Endodermal cell (in vitro differentiated cells): ENCODE data around the gene LY86. TPM values are rescaled to one million over a fixed set of nuclear protein-coding genes. Genes with fewer than 3 reads are reported as not detected.

Experiments
- DNase-seq: peaks from one replicate; pipeline ENCODE4 v3.0.0-alpha.2; 2017
- H3K27ac ChIP-seq: 2 replicates; pipeline ENCODE4 v1.5.1; 2013; ENCODE audit warnings: mild to moderate bottlenecking, low read depth, low read length, moderate library complexity
- H3K27me3 ChIP-seq: 2 replicates; pipeline ENCODE4 v1.6.1; 2013; ENCODE audit warnings: mild to moderate bottlenecking, low read length, moderate library complexity; ENCODE audit not compliant: insufficient read depth, control insufficient read depth, poor library complexity, severe bottlenecking
- H3K36me3 ChIP-seq: 2 replicates; pipeline ENCODE4 v1.7.0; 2013; ENCODE audit warnings: mild to moderate bottlenecking, low read length, moderate library complexity; ENCODE audit not compliant: control insufficient read depth, insufficient read depth
- H3K4me1 ChIP-seq: one replicate; pipeline ENCODE4 v1.7.0; 2013; ENCODE audit warnings: low read length; ENCODE audit not compliant: control insufficient read depth, insufficient read depth
- H3K4me3 ChIP-seq: 2 replicates; pipeline ENCODE4 v1.5.1; 2013; ENCODE audit warnings: mild to moderate bottlenecking, low read length, moderate library complexity
- H3K9ac ChIP-seq: 2 replicates; pipeline ENCODE4 v1.6.1; 2013; ENCODE audit warnings: mild to moderate bottlenecking, low read length, moderate library complexity; ENCODE audit not compliant: poor library complexity, severe bottlenecking; ENCODE audit errors: extremely low read depth
- H3K9me3 ChIP-seq: 2 replicates; pipeline ENCODE4 v1.6.1; 2013; ENCODE audit warnings: mild to moderate bottlenecking, low read length, moderate library complexity; ENCODE audit not compliant: control insufficient read depth
- H3K27ac Mint-ChIP-seq: 2 replicates; pipeline ENCODE4 v1.8.0; 2020; ENCODE audit warnings: mixed read lengths
- H3K27me3 Mint-ChIP-seq: 2 replicates; pipeline ENCODE4 v1.8.0; 2021; ENCODE audit warnings: mild to moderate bottlenecking, mixed read lengths; ENCODE audit not compliant: insufficient read depth
- H3K36me3 Mint-ChIP-seq: 2 replicates; pipeline ENCODE4 v1.8.0; 2020; ENCODE audit warnings: low read depth, mixed read lengths
- H3K4me1 Mint-ChIP-seq: 2 replicates; pipeline ENCODE4 v1.8.0; 2020; ENCODE audit warnings: mixed read lengths
- H3K4me3 Mint-ChIP-seq: 2 replicates; pipeline ENCODE4 v1.8.0; 2020; ENCODE audit warnings: mild to moderate bottlenecking, moderate library complexity, mixed read lengths
- H3K9me3 Mint-ChIP-seq: 2 replicates; pipeline ENCODE4 v1.8.0; 2020; ENCODE audit warnings: mild to moderate bottlenecking, mixed read lengths
- WGBS, 2 experiments: methylation state at CpG; one replicate each; pipeline versions ENCODE4 v1.1.5 to v1.1.7; 2013; ENCODE audit warnings: missing lambda C conversion rate in 2 of 2, mixed read lengths in 1 of 2; ENCODE audit not compliant: insufficient coverage in 1 of 2, insufficient read length in 1 of 2; 5-methylcytosine and 5-hydroxymethylcytosine counted together
- total RNA-seq, 2 donors: library from RNA; stranded (reverse); fragmentation: NEBNext Ultra II Directional in 1 of 2; extraction: Animal tissue kit (Norgen Biotek cat#: 25700) in 1 of 2; gene quantifications; 2 replicates in 1 of 2; 3 replicates in 1 of 2; pipeline ENCODE4 v1.2.1, GENCODE V29; 2021
- TF ChIP-seq, protein P1 (sequence below): fragments of 200-600 bp; sonication (generic); conservative IDR thresholded peaks from 2 replicates; pipeline ENCODE4 v1.5.0; 2021; ENCODE audit warnings: antibody characterized with exemption, mild to moderate bottlenecking

The LY86 gene
- total RNA-seq, 2 donors from 2014 or later, result not detected

DNA sequence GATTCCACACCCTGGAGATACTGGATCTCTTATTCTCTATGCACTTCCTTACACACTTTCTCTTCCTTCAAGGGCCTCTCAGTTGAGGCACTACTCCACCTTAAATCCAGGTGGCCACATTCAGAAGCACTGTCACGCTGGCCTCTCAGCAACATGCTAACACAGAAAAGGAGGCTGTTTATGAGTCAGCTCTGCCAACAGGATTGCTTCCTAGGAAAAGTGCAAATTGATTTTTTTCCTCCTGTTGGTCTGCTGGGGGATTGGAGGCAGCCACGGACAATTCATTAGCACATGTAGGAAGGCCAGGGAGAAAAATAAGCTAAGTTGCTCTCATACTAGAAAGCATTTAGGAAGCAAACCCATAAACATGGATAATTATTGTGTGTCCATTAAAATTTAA lies 20.9 kb downstream of the LY86 start:
- Mint-ChIP-seq H3K4me3 (no peak overlapping the region), H3K27ac (no peak overlapping the region), H3K27me3 (peaks cover 6% of the 10 kb centered on the region), H3K4me1 (no peaks in the 10 kb centered on the region), H3K9me3 (peaks cover 18% of the 10 kb centered on the region), H3K36me3 (no peaks in the 10 kb centered on the region)
- 70 to 100% methylated on average over 1 to 2 of the region's 2 CpGs for WGBS, 2 experiments
- no peak overlapping the region for H3K27ac ChIP-seq
- TF ChIP-seq, protein P1, sequence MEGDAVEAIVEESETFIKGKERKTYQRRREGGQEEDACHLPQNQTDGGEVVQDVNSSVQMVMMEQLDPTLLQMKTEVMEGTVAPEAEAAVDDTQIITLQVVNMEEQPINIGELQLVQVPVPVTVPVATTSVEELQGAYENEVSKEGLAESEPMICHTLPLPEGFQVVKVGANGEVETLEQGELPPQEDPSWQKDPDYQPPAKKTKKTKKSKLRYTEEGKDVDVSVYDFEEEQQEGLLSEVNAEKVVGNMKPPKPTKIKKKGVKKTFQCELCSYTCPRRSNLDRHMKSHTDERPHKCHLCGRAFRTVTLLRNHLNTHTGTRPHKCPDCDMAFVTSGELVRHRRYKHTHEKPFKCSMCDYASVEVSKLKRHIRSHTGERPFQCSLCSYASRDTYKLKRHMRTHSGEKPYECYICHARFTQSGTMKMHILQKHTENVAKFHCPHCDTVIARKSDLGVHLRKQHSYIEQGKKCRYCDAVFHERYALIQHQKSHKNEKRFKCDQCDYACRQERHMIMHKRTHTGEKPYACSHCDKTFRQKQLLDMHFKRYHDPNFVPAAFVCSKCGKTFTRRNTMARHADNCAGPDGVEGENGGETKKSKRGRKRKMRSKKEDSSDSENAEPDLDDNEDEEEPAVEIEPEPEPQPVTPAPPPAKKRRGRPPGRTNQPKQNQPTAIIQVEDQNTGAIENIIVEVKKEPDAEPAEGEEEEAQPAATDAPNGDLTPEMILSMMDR, result no peak
- no peaks in the 10 kb centered on the region for H3K36me3 ChIP-seq
- DNase-seq, result no peak
- no peak overlapping the region for H3K4me3 ChIP-seq
- H3K9ac ChIP-seq, result no peak overlapping the region
- no peaks in the 10 kb centered on the region for H3K27me3 ChIP-seq
- H3K4me1 ChIP-seq, result no peaks in the 10 kb centered on the region
- peaks cover 11% of the 10 kb centered on the region for H3K9me3 ChIP-seq

DNA sequence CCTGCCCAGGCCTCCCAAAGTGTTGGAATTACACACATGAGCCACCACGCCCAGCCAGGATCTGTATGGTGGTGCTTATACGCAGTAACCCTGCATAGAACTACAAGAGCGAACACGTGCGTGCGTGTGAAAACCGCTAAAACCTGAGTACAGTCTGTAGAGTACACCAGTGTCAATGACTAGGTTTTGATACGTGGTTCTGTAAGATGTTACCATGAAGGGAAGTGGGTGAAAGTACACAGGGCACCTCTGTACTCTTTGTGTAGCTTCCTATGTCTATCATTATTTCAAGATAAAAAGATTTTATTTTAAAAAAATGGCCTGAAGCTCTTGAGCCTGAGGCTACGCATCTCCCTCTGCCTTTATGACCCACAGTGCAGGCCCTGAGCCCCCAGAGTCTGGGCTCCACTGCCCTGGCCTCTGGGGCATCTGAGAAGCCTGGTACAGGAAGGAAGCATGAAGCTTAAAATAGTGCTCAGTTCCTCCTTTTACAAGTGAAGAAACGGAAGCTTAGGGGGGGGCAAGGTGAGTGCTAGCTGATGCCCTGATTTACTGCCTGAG lies 21.6 kb downstream of the LY86 start:
- no peaks in the 10 kb centered on the region for H3K4me1 Mint-ChIP-seq
- H3K4me1 ChIP-seq, result no peaks in the 10 kb centered on the region
- no peak for DNase-seq
- peaks cover 8% of the 10 kb centered on the region for H3K27me3 Mint-ChIP-seq
- no peak overlapping the region for H3K4me3 ChIP-seq
- peaks cover 18% of the 10 kb centered on the region for H3K9me3 Mint-ChIP-seq
- WGBS, 2 experiments, result 93 to 95% methylated on average over 8 to 10 of the region's 10 CpGs
- H3K36me3 Mint-ChIP-seq, result no peaks in the 10 kb centered on the region
- no peaks in the 10 kb centered on the region for H3K27me3 ChIP-seq
- no peak overlapping the region for H3K4me3 Mint-ChIP-seq
- TF ChIP-seq, protein P1, result no peak
- H3K9me3 ChIP-seq, result peaks cover 11% of the 10 kb centered on the region
- no peak overlapping the region for H3K27ac Mint-ChIP-seq
- H3K36me3 ChIP-seq, result no peaks in the 10 kb centered on the region
- no peak overlapping the region for H3K27ac ChIP-seq
- no peak overlapping the region for H3K9ac ChIP-seq

DNA sequence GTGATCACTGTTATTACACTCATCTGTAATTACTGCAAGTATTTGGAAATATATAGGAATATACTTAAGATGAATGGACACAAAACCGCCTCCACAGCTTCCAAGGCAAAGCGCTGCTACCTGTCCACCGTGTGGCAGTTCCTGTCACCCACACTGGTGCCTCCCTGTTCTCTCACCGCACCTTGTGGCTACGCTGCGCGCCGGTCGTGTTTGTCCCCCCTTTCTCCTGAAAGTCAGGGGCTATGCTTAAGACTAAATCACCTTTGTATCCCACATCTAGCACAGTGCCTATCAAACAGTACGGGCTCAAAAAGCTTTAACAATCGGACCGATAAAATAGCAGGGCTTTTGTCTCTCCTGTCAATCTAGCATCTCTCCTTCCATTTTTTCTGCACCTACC lies 23.0 kb downstream of the LY86 start:
- DNase-seq, result no peak
- Mint-ChIP-seq H3K4me3 (no peak overlapping the region), H3K9me3 (peaks cover 13% of the 10 kb centered on the region), H3K27me3 (peaks cover 8% of the 10 kb centered on the region), H3K4me1 (no peaks in the 10 kb centered on the region), H3K36me3 (no peaks in the 10 kb centered on the region), H3K27ac (no peak overlapping the region)
- no peaks in the 10 kb centered on the region for H3K4me1 ChIP-seq
- H3K9me3 ChIP-seq, result peaks cover 11% of the 10 kb centered on the region
- WGBS, 2 experiments, result 89 to 91% methylated on average over 9 to 12 of the region's 12 CpGs
- no peaks in the 10 kb centered on the region for H3K27me3 ChIP-seq
- TF ChIP-seq, protein P1, result no peak
- no peak overlapping the region for H3K9ac ChIP-seq
- H3K36me3 ChIP-seq, result no peaks in the 10 kb centered on the region
- H3K27ac ChIP-seq, result no peak overlapping the region
- H3K4me3 ChIP-seq, result no peak overlapping the region
